ENCODE results near the gene RAD54L.
"Not testable (repeated sequence)": the region's sequence is repeated elsewhere in the genome, so short reads cannot be mapped to it uniquely, and the experiment has no call there.

The RAD54L gene

DNA sequence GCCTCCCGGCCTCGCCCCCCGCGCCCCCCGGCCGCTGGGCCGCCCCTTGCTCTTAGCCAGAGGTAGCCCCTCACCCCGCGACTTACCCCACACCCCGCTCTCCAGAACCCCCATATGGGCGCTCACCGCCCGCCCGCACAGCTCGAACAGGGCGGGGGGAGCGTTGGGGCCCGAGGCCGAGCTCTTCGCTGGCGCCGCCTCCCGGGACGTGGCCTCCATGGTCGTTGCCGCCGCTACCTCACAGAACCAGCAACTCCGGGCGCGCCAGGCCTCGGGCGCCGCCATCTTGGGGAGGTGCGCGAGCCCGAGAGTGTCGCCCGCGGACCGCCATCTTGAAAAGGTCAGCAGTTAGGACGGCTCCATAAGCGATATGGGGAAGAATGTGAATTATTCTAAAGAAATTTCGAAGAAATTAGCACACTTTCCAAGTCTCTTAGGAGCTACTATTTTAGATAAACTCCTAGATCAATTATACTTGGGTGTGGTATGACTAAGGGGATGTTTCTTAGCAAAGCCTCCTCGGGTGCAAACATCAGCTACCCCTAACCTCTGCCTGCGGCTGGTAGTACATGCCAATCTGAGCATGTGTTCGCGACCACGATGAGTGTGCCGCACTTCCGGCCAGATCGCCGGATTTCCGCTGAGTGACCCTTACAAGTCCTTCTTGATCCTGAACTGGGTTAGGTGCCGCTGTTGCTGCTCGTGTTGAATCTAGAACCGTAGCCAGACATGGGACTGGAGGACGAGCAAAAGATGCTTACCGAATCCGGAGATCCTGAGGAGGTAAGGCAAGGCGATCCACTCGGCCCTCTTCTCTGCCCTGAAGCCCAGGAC is 55.7 kb downstream of the RAD54L start, which contains the start of the genes LRRC41 and UQCRH:
Gene LRRC41, minus strand, starts transcription at position 579 of the 834 bp plus-strand sequence. Its CDS starts 294 bp downstream, at position 285.
Gene UQCRH, plus strand, starts transcription at position 661 of the 834 bp plus-strand sequence. Its CDS starts 69 bp downstream, at position 730.
- Histone ChIP-seq H2AFZ (ENCODE audit: low read length, unreplicated experiment) (peak within 1 kb of the TSS; percentile 75), H3K36me3 (ENCODE audit: insufficient read depth, low read length) (no peaks in the 10 kb centered on the region), H3K79me2 (ENCODE audit: control insufficient read depth, insufficient read depth, low read length, unreplicated experiment) (peaks cover 93% of the 10 kb centered on the region), H3K27me3 (ENCODE audit: insufficient read depth, low read length) (no peaks in the 10 kb centered on the region), H3K4me1 (ENCODE audit: control insufficient read depth, insufficient read depth, low read length, unreplicated experiment) (peaks cover 25% of the 10 kb centered on the region), H3K27ac (ENCODE audit: low read depth, low read length) (peak within 1 kb of the TSS; percentile 86), H3K4me3 (ENCODE audit: low read depth, low read length) (peak within 1 kb of the TSS; percentile 89)

DNA sequence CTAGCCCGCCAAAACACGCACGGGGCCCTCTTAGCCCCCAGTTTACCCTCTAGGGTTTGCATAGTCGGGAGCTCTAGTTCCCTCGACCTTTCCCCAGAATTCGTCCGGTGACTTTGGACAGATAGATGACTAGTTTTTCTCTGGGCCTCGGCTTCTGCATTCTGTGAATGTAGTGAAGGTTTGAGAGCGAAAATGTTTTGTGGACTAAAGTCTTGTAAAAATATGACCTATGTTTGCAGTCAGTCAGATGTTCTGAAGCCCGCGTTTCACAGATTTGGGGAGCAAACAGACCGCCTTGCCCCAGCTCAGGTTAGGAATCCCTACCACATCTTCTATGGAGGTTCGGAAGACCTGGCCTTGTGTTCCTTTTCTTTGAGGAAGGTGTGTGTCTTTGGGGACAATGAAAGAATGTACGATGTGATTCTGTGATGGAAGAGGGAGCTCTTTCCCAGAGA is 56.3 kb downstream of the RAD54L start:
- no peaks in the 10 kb centered on the region for H3K27me3 ChIP-seq (ENCODE audit: insufficient read depth, low read length)

DNA sequence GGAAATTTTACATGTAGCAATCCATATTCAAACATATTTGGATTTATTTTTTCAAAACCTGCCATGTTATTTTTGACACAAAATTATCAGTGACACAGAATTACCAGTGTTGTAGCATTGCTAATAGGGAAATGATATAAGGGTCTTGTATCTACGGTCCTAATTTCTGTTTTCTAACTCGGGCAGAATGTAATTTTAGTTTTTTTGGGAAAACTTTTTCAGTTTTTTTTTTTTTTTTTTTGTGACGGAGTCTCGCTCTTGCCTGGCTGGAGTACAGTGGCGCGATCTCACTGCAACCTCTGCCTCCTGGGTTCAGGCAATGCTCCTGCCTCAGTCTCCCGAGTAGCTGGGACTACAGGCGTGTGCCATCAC is 58.6 kb downstream of the RAD54L start:
- Histone ChIP-seq H3K79me2 (ENCODE audit: control insufficient read depth, insufficient read depth, low read length, unreplicated experiment) (peaks cover 83% of the 10 kb centered on the region), H3K27ac (ENCODE audit: low read depth, low read length) (no peak overlapping the region), H2AFZ (ENCODE audit: low read length, unreplicated experiment) (no peak overlapping the region), H3K4me1 (ENCODE audit: control insufficient read depth, insufficient read depth, low read length, unreplicated experiment) (peaks cover 9% of the 10 kb centered on the region), H3K4me3 (ENCODE audit: low read depth, low read length) (no peak overlapping the region), H3K36me3 (ENCODE audit: insufficient read depth, low read length) (peaks cover 7% of the 10 kb centered on the region), H3K27me3 (ENCODE audit: insufficient read depth, low read length) (no peaks in the 10 kb centered on the region)

More for the DNA sequence above, 56.3 kb downstream of the RAD54L start:
- Histone ChIP-seq H3K4me1 (ENCODE audit: control insufficient read depth, insufficient read depth, low read length, unreplicated experiment) (peaks cover 20% of the 10 kb centered on the region), H3K4me3 (ENCODE audit: low read depth, low read length) (peak overlapping the region; percentile 89), H2AFZ (ENCODE audit: low read length, unreplicated experiment) (peak overlapping the region; percentile 46), H3K36me3 (ENCODE audit: insufficient read depth, low read length) (no peaks in the 10 kb centered on the region), H3K27ac (ENCODE audit: low read depth, low read length) (peak overlapping the region; percentile 86), H3K79me2 (ENCODE audit: control insufficient read depth, insufficient read depth, low read length, unreplicated experiment) (peaks cover 93% of the 10 kb centered on the region)

DNA sequence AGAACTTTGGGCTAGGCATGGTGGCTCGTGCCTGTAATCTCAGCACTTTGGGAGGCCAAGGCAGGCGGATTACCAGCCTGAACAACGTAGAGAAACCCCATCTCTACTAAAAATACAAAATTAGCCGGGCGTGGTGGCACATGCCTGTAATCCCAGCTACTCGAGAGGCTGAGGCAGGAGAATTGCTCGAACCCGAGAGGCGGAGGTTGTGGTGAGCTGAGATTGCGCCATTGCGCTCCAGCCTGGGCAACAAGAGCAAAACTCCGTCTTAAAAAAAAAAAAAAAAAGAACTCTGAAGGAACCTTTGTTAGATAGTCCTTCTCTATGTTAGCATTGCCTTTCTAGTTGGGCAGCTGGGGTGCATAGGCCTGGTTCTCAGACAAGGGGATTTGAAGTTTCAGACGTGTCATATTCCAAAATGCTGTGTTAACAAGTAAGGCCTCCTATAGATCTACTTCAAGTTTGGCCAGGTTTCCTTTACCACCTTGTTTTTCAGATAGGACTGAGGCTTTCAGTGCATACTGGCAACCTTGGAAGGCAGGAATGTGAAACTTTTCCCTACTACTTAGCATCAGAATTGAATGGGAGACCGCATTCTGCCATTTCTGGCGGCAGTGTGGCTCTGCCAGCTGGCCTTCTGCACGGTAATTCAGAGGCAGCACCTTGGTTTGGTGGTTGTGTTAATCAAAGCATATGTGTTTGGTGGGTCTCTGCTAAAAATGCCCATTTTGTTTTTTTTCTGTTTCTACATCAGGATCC is 62.0 kb downstream of the RAD54L start:
- peaks cover 10% of the 10 kb centered on the region for H3K4me1 ChIP-seq (ENCODE audit: control insufficient read depth, insufficient read depth, low read length, unreplicated experiment)
- no peak overlapping the region for H3K27ac ChIP-seq (ENCODE audit: low read depth, low read length)
- H3K4me3 ChIP-seq (ENCODE audit: low read depth, low read length) = no peak overlapping the region
- no peak overlapping the region for H2AFZ ChIP-seq (ENCODE audit: low read length, unreplicated experiment)
- no peaks in the 10 kb centered on the region for H3K27me3 ChIP-seq (ENCODE audit: insufficient read depth, low read length)
- H3K79me2 ChIP-seq (ENCODE audit: control insufficient read depth, insufficient read depth, low read length, unreplicated experiment) = peaks cover 54% of the 10 kb centered on the region
- H3K36me3 ChIP-seq (ENCODE audit: insufficient read depth, low read length) = peaks cover 18% of the 10 kb centered on the region

DNA sequence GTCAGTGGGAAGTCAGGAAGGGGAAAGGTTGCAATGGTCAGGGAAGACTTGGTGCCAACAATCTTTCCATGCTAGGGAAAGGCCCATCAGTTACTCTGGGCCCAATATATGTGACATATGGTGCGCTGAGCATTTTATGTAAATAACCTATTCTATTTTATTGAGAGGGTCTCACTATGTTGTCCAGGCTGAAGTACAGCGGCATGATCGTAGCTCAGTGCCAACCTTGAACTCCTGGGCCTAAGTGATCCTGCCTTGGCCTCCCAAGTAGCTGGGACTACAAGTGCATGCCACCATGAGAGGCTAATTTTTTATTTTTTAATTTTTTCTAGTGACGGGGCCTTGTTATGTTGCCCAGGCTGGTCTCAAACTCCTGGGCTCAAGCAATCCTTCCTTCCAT is 62.8 kb downstream of the RAD54L start:
- H3K27ac ChIP-seq (ENCODE audit: low read depth, low read length) = no peak overlapping the region
- no peak overlapping the region for H2AFZ ChIP-seq (ENCODE audit: low read length, unreplicated experiment)
- H3K4me3 ChIP-seq (ENCODE audit: low read depth, low read length) = no peak overlapping the region
- H3K4me1 ChIP-seq (ENCODE audit: control insufficient read depth, insufficient read depth, low read length, unreplicated experiment) = peaks cover 14% of the 10 kb centered on the region
- H3K79me2 ChIP-seq (ENCODE audit: control insufficient read depth, insufficient read depth, low read length, unreplicated experiment) = peaks cover 47% of the 10 kb centered on the region
- H3K27me3 ChIP-seq (ENCODE audit: insufficient read depth, low read length) = no peaks in the 10 kb centered on the region
- H3K36me3 ChIP-seq (ENCODE audit: insufficient read depth, low read length) = peaks cover 21% of the 10 kb centered on the region

DNA sequence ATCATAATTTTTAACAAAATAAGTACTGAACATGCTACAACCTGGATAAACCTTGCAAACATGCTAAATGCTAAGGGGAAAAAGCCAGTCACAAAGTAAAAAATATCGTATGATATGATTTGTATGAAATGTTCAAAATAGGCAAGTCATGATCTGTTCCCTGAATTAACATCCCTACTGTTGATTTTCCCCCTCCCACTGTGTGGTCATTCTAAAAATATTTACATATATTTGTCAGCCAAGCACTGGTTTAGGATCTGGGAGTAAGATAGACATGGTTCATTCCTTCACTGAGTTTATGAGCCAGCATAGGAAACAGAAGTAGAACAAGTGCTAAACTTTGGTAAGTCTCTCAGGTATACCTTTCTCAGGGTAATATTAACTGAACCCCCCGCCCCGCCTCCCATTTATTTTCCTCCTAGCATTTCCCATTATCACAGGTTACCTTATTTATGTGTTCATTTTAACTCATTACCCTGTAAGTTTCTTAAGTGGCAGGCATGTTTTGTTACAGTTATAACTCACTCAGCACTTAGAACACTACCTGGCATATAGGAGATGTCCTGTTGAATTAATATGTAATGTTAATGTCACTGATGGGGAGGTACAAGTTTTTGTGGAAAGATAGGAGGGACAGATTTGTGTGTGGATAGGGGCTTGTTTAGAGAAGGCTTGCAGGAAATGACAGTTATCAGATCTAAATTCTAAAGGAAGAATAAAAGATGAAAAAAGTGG is 68.3 kb downstream of the RAD54L start:
- Histone ChIP-seq H3K27ac (ENCODE audit: low read depth, low read length) (peak overlapping the region; percentile 12; the same call in 1 of the 2 replicates), H3K36me3 (ENCODE audit: insufficient read depth, low read length) (peaks cover 18% of the 10 kb centered on the region)

DNA sequence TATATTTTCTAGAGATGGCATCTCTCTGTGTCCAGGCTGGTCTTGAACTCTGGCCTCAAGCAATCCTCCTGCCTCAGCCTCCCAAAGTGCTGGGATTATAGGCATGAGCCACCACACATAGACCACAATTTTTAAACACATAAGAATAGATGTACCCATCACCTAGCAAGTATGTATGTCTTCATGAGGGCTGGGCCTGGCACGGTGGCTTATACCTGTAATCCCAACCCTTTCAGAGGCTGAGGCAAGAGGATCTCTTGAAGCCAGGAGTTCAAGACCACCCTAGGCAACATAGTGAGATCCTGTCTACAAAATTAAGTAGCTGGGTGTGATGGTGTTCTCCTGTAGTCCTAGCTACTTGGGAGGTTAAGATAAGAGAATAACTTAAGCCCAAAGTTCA is 69.8 kb downstream of the RAD54L start:
- Histone ChIP-seq H3K4me1 (ENCODE audit: control insufficient read depth, insufficient read depth, low read length, unreplicated experiment) (peaks cover 5% of the 10 kb centered on the region), H3K36me3 (ENCODE audit: insufficient read depth, low read length) (peaks cover 18% of the 10 kb centered on the region), H2AFZ (ENCODE audit: low read length, unreplicated experiment) (no peak overlapping the region), H3K4me3 (ENCODE audit: low read depth, low read length) (no peak overlapping the region), H3K79me2 (ENCODE audit: control insufficient read depth, insufficient read depth, low read length, unreplicated experiment) (no peaks in the 10 kb centered on the region), H3K27ac (ENCODE audit: low read depth, low read length) (no peak overlapping the region), H3K27me3 (ENCODE audit: insufficient read depth, low read length) (no peaks in the 10 kb centered on the region)

More for the DNA sequence above, 68.3 kb downstream of the RAD54L start:
- Histone ChIP-seq H3K4me3 (ENCODE audit: low read depth, low read length) (no peak overlapping the region), H3K27me3 (ENCODE audit: insufficient read depth, low read length) (no peaks in the 10 kb centered on the region), H2AFZ (ENCODE audit: low read length, unreplicated experiment) (no peak overlapping the region), H3K79me2 (ENCODE audit: control insufficient read depth, insufficient read depth, low read length, unreplicated experiment) (no peaks in the 10 kb centered on the region), H3K4me1 (ENCODE audit: control insufficient read depth, insufficient read depth, low read length, unreplicated experiment) (peaks cover 5% of the 10 kb centered on the region)

DNA sequence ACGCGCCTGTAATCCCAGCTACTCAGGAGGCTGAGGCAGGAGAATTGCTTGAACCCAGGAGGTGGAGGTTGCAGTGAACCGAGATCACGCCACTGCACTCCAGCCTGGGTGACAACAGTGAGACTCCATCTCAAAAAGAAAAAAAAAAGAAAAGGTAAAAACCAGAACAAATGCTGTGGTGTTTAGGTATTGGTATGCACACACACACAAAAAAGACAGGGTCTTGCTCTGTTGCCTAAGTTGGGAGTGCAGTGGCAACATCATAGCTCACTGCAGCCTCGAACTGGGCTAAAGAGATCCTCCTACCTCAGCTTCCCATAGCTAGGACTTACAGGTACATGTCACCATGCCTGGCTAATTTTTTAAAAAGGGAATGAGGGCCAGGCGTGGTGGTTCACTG is 71.7 kb downstream of the RAD54L start:
- not testable (repeated sequence) for H3K27ac ChIP-seq (ENCODE audit: low read depth, low read length); H3K36me3 ChIP-seq (ENCODE audit: insufficient read depth, low read length); H3K79me2 ChIP-seq (ENCODE audit: control insufficient read depth, insufficient read depth, low read length, unreplicated experiment); H3K4me1 ChIP-seq (ENCODE audit: control insufficient read depth, insufficient read depth, low read length, unreplicated experiment); H3K27me3 ChIP-seq (ENCODE audit: insufficient read depth, low read length); H3K4me3 ChIP-seq (ENCODE audit: low read depth, low read length); H2AFZ ChIP-seq (ENCODE audit: low read length, unreplicated experiment)

DNA sequence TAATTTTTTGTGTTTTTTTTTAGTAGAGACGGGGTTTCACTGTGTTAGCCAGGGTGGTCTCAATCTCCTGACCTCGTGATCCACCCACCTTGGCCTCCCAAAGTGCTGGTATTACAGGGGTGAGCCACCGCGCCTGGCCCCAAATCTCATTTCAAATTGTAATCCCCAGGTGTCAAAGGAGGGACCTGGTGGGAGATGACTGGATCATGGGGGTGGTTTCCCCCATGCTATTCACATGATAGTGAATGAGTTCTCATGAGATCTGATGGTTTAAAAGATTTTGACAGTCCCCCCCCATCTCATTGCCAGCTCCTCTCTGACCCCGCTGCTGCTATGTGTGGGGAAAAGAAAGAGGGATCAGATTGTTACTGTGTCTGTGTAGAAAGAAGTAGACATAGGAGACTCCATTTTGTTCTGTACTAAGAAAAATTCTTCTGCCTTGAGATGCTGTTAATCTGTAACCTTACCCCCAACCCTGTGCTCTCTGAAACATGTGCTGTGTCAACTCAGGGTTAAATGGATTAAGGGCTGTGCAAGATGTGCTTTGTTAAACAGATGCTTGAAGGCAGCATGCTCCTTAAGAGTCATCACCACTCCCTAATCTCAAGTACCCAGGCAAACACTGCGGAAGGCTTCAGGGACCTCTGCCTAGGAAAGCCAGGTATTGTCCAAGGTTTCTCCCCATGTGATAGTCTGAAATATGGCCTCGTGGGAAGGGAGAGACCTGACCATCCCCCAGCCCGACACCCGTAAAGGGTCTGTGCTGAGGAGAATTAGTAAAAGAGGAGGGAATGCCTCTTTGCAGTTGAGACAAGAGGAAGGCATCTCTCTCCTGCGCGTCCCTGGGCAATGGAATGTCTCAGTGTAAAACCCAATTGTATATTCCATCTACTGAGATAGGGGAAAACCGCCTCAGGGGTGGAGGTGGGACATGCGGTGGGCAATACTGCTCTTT is 72.7 kb downstream of the RAD54L start:
- H3K36me3 ChIP-seq (ENCODE audit: insufficient read depth, low read length); H3K27me3 ChIP-seq (ENCODE audit: insufficient read depth, low read length); H3K79me2 ChIP-seq (ENCODE audit: control insufficient read depth, insufficient read depth, low read length, unreplicated experiment): not testable (repeated sequence)

More for the DNA sequence above, 72.7 kb downstream of the RAD54L start:
- not testable (repeated sequence) for H3K4me3 ChIP-seq (ENCODE audit: low read depth, low read length); H3K4me1 ChIP-seq (ENCODE audit: control insufficient read depth, insufficient read depth, low read length, unreplicated experiment); H3K27ac ChIP-seq (ENCODE audit: low read depth, low read length); H2AFZ ChIP-seq (ENCODE audit: low read length, unreplicated experiment)
